H9 (cell line): ENCODE results near the gene ALKAL2. TPM values are rescaled to one million over a fixed set of nuclear protein-coding genes. Genes with fewer than 3 reads are reported as not detected.
A peak's percentile ranks its signal among the peaks of the same experiment; 100 is the strongest.

ENCODE experiments used
- DNase-seq: peaks from one replicate; pipeline ENCODE4 v3.0.0-alpha.2; 2017
- H2AFZ ChIP-seq: one replicate; pipeline ENCODE4 v1.6.1; 2013; ENCODE audit warnings: mild to moderate bottlenecking, low read length, control low read depth, moderate library complexity
- H2AK5ac ChIP-seq: 2 replicates; pipeline ENCODE4 v1.6.1; 2013; ENCODE audit warnings: low read length, control low read depth, mixed read lengths; ENCODE audit not compliant: insufficient read length
- H2BK120ac ChIP-seq: one replicate; pipeline ENCODE4 v1.6.1; 2013; ENCODE audit warnings: low read depth, mild to moderate bottlenecking, low read length, control low read depth, inconsistent platforms; ENCODE audit not compliant: poor library complexity, severe bottlenecking
- H2BK12ac ChIP-seq: 2 replicates; pipeline ENCODE4 v1.6.1; 2013; ENCODE audit warnings: low read length, control low read depth, mixed read lengths, low read depth; ENCODE audit not compliant: insufficient read length
- H2BK15ac ChIP-seq: 2 replicates; pipeline ENCODE4 v1.6.1; 2013; ENCODE audit warnings: low read depth, low read length, control low read depth
- H2BK20ac ChIP-seq: one replicate; pipeline ENCODE4 v1.6.1; 2013; ENCODE audit warnings: low read depth, mild to moderate bottlenecking, low read length, control low read depth, inconsistent platforms; ENCODE audit not compliant: poor library complexity, severe bottlenecking
- H2BK5ac ChIP-seq: 2 replicates; pipeline ENCODE4 v1.6.1; 2013; ENCODE audit warnings: low read length, control low read depth, mixed read lengths; ENCODE audit not compliant: insufficient read length
- H3K14ac ChIP-seq: 2 replicates; pipeline ENCODE4 v1.6.1; 2013; ENCODE audit warnings: low read length, control low read depth; ENCODE audit not compliant: insufficient read depth
- H3K18ac ChIP-seq: 2 replicates; pipeline ENCODE4 v1.6.1; 2013; ENCODE audit warnings: low read depth, mild to moderate bottlenecking, mixed read lengths, low read length, control low read depth; ENCODE audit not compliant: insufficient read length
- H3K23ac ChIP-seq: 2 replicates; pipeline ENCODE4 v1.6.1; 2013; ENCODE audit warnings: low read length, control low read depth, mixed read lengths, low read depth; ENCODE audit not compliant: insufficient read length
- H3K23me2 ChIP-seq: 2 replicates; pipeline ENCODE4 v1.6.1; 2013; ENCODE audit warnings: low read depth, mild to moderate bottlenecking, mixed read lengths, low read length, control low read depth; ENCODE audit not compliant: insufficient read length, poor library complexity, severe bottlenecking
- H3K27ac ChIP-seq: 2 replicates; pipeline ENCODE4 v1.5.1; 2013; ENCODE audit warnings: low read length, control low read depth, mixed read lengths, low read depth; ENCODE audit not compliant: insufficient read length
- H3K27me3 ChIP-seq: 2 replicates; pipeline ENCODE4 v1.6.1; 2013; ENCODE audit warnings: low read length, control low read depth, inconsistent platforms; ENCODE audit not compliant: insufficient read depth
- H3K4ac ChIP-seq: 2 replicates; pipeline ENCODE4 v1.6.1; 2013; ENCODE audit warnings: low read depth, mild to moderate bottlenecking, control low read depth, inconsistent platforms, low read length, moderate library complexity
- H3K4me1 ChIP-seq: 2 replicates; pipeline ENCODE4 v1.6.1; 2013; ENCODE audit warnings: low read length, control low read depth, inconsistent platforms; ENCODE audit not compliant: insufficient read depth
- H3K4me2 ChIP-seq: 2 replicates; pipeline ENCODE4 v1.6.1; 2013; ENCODE audit warnings: low read length, control low read depth, mixed read lengths; ENCODE audit not compliant: insufficient read length, insufficient read depth
- H3K56ac ChIP-seq: 2 replicates; pipeline ENCODE4 v1.6.1; 2013; ENCODE audit warnings: low read depth, mild to moderate bottlenecking, mixed read lengths, low read length, control low read depth; ENCODE audit not compliant: insufficient read length
- H3K79me1 ChIP-seq: 2 replicates; pipeline ENCODE4 v1.6.1; 2013; ENCODE audit warnings: low read depth, mild to moderate bottlenecking, moderate library complexity, low read length, control low read depth, inconsistent platforms; ENCODE audit not compliant: insufficient read depth, poor library complexity, severe bottlenecking
- H3K79me2 ChIP-seq: 2 replicates; pipeline ENCODE4 v1.6.1; 2013; ENCODE audit warnings: low read length, control low read depth, inconsistent platforms; ENCODE audit not compliant: insufficient read depth
- H3K9ac ChIP-seq: 2 replicates; pipeline ENCODE4 v1.6.1; 2013; ENCODE audit warnings: low read length, control low read depth, mixed read lengths; ENCODE audit not compliant: insufficient read length; ENCODE audit errors: extremely low read depth
- H3K9me3 ChIP-seq: one replicate; pipeline ENCODE4 v1.6.1; 2013; ENCODE audit warnings: low read depth, low read length, inconsistent platforms; ENCODE audit not compliant: control insufficient read depth
- H3T11ph ChIP-seq: one replicate; pipeline ENCODE4 v1.6.1; 2013; ENCODE audit warnings: mild to moderate bottlenecking, low read length, control low read depth, inconsistent platforms
- H4K20me1 ChIP-seq: one replicate; pipeline ENCODE4 v1.6.1; 2013; ENCODE audit not compliant: control insufficient read depth, insufficient read length, insufficient read depth
- H4K5ac ChIP-seq: 2 replicates; pipeline ENCODE4 v1.6.1; 2013; ENCODE audit warnings: low read depth, mild to moderate bottlenecking, mixed read lengths, low read length, control low read depth; ENCODE audit not compliant: insufficient read length
- H4K8ac ChIP-seq: replicated peaks from 2 replicates; pipeline ENCODE4 v1.6.1; 2013; ENCODE audit warnings: low read length, control low read depth, mixed read lengths, low read depth; ENCODE audit not compliant: insufficient read length
- H4K91ac ChIP-seq: 2 replicates; pipeline ENCODE4 v1.6.1; 2013; ENCODE audit warnings: low read depth, mild to moderate bottlenecking, moderate library complexity, mixed read lengths, low read length, control low read depth; ENCODE audit not compliant: insufficient read length
- H3K27ac Mint-ChIP-seq, 3 experiments: 2 replicates in 2 of 3; 3 replicates in 1 of 3; pipeline ENCODE4 v1.8.0; 2020 to 2021; ENCODE audit warnings: mixed read lengths in 3 of 3, mild to moderate bottlenecking in 1 of 3, moderate library complexity in 1 of 3
- H3K27me3 Mint-ChIP-seq: 2 replicates; pipeline ENCODE4 v1.8.0; 2021; ENCODE audit warnings: low read depth, mild to moderate bottlenecking, moderate library complexity, mixed read lengths
- H3K36me3 Mint-ChIP-seq, 3 experiments: 2 replicates in 2 of 3; 3 replicates in 1 of 3; pipeline ENCODE4 v1.8.0; 2020 to 2021; ENCODE audit warnings: low read depth in 3 of 3, mixed read lengths in 3 of 3; ENCODE audit not compliant: insufficient read depth in 1 of 3
- H3K4me1 Mint-ChIP-seq, 2 experiments: 2 replicates each; pipeline ENCODE4 v1.8.0; 2020; ENCODE audit warnings: mixed read lengths in 2 of 2
- H3K4me3 Mint-ChIP-seq, 2 experiments: 2 replicates in 1 of 2; 3 replicates in 1 of 2; pipeline ENCODE4 v1.8.0; 2020 to 2021; ENCODE audit warnings: mild to moderate bottlenecking in 2 of 2, mixed read lengths in 2 of 2, moderate library complexity in 1 of 2
- H3K9me3 Mint-ChIP-seq, 2 experiments: 2 replicates in 1 of 2; 3 replicates in 1 of 2; pipeline ENCODE4 v1.8.0; 2020; ENCODE audit warnings: mild to moderate bottlenecking in 2 of 2, mixed read lengths in 2 of 2, moderate library complexity in 1 of 2
- WGBS: extraction: QIAGEN DNeasy Blood & Tissue Kit; methylation state at CpG from one replicate; pipeline ENCODE4 v1.1.7; 2013; ENCODE audit warnings: missing lambda C conversion rate, low lambda C conversion rate, mixed read lengths; ENCODE audit not compliant: insufficient read length; ENCODE audit errors: extremely low coverage; 5-methylcytosine and 5-hydroxymethylcytosine counted together
- total RNA-seq: library from RNA; stranded (reverse); gene quantifications from 2 replicates; pipeline ENCODE4 v1.2.1, GENCODE V29; 2021
- TF ChIP-seq, protein P1 (sequence below): fragments of 200-600 bp; sonication (generic); conservative IDR thresholded peaks from 3 replicates; pipeline ENCODE4 v1.8.0; 2021; ENCODE audit warnings: antibody characterized with exemption, mild to moderate bottlenecking

Gene ALKAL2
- total RNA-seq, 1 experiment from 2014 or later: 0.48 TPM

DNA sequence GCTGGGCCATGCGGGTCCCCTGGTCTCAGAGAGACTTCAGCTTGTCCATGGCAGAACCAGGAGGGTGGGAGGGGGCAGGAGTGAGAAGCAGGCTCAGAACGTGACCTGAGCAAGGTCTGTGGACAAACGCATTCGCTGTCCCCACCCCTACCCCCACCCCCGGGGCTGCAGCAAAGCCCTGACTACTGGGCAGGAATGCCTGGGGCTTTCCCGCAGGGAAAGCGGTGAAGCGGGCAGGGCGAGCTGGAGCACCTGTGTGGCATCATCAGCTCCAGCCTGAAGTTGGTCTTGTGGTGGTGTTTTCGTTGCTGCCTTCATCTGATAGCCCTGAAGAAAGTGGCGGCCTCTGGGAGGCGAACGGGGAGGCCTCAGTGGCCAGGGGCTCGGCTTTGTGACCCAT is 26.1 kb upstream of the ALKAL2 start:
- TF ChIP-seq, protein P1, sequence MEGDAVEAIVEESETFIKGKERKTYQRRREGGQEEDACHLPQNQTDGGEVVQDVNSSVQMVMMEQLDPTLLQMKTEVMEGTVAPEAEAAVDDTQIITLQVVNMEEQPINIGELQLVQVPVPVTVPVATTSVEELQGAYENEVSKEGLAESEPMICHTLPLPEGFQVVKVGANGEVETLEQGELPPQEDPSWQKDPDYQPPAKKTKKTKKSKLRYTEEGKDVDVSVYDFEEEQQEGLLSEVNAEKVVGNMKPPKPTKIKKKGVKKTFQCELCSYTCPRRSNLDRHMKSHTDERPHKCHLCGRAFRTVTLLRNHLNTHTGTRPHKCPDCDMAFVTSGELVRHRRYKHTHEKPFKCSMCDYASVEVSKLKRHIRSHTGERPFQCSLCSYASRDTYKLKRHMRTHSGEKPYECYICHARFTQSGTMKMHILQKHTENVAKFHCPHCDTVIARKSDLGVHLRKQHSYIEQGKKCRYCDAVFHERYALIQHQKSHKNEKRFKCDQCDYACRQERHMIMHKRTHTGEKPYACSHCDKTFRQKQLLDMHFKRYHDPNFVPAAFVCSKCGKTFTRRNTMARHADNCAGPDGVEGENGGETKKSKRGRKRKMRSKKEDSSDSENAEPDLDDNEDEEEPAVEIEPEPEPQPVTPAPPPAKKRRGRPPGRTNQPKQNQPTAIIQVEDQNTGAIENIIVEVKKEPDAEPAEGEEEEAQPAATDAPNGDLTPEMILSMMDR: no peak

More for the DNA sequence above, 26.1 kb upstream of the ALKAL2 start:
- Histone ChIP-seq H2BK120ac (no peak overlapping the region), H4K91ac (no peak overlapping the region), H3K23ac (no peak overlapping the region), H4K8ac (no peak overlapping the region), H3K4me2 (no peak overlapping the region), H3T11ph (no peak overlapping the region), H2BK15ac (no peak overlapping the region), H3K23me2 (no peaks in the 10 kb centered on the region), H3K56ac (no peak overlapping the region), H4K5ac (no peak overlapping the region), H3K79me2 (no peaks in the 10 kb centered on the region), H4K20me1 (no peaks in the 10 kb centered on the region), H3K4ac (no peak overlapping the region), H2BK20ac (no peak overlapping the region), H3K9ac (no peak overlapping the region), H3K4me1 (peaks cover 2% of the 10 kb centered on the region; the same call in 1 of the 2 replicates), H3K9me3 (no peaks in the 10 kb centered on the region), H2AK5ac (no peak overlapping the region), H2BK12ac (no peak overlapping the region), H3K27ac (no peak overlapping the region), H2BK5ac (no peak overlapping the region), H2AFZ (no peak overlapping the region), H3K14ac (no peak overlapping the region), H3K27me3 (no peaks in the 10 kb centered on the region), H3K79me1 (no peaks in the 10 kb centered on the region), H3K18ac (no peak overlapping the region)
- H3K4me1 Mint-ChIP-seq: peaks cover 29 to 41% of the 10 kb centered on the region in 2 experiments
- H3K4me3 Mint-ChIP-seq: no peak overlapping the region
- peaks cover 3% of the 10 kb centered on the region for H3K27me3 Mint-ChIP-seq
- H3K27ac Mint-ChIP-seq: 0 out of 7 replicates have a peak overlapping the region, but pooled peaks of 1 of the 3 experiments have one; percentile 55
- H3K9me3 Mint-ChIP-seq: peaks cover 4 to 5% of the 10 kb centered on the region in 2 experiments; a peak in 3 of 5 replicates
- peaks cover 0 to 6% (median 5%) of the 10 kb centered on the region in 3 experiments; a peak in 5 of 7 replicates for H3K36me3 Mint-ChIP-seq
- no CpG with 5 or more reads among the region's 14 CpGs for WGBS
- no peak for DNase-seq
